Nephron progenitor cell (in vitro differentiated cells): ENCODE measurements around the gene EMC1.
"Not testable (repeated sequence)": the region's sequence is repeated elsewhere in the genome, so short reads cannot be mapped to it uniquely, and the experiment has no call there.

Experiments used
- DNase-seq: peaks from one replicate; pipeline ENCODE4 v3.0.0; 2021
- H3K27ac Mint-ChIP-seq: 2 replicates; pipeline ENCODE4 v1.8.0; 2021; ENCODE audit warnings: mild to moderate bottlenecking, moderate library complexity, mixed read lengths
- H3K27me3 Mint-ChIP-seq: 2 replicates; pipeline ENCODE4 v1.8.0; 2021; ENCODE audit warnings: mild to moderate bottlenecking, low read depth, mixed read lengths; ENCODE audit not compliant: poor library complexity
- H3K36me3 Mint-ChIP-seq: 2 replicates; pipeline ENCODE4 v1.8.0; 2021; ENCODE audit warnings: low read depth, mixed read lengths
- H3K4me1 Mint-ChIP-seq: 2 replicates; pipeline ENCODE4 v1.8.0; 2021; ENCODE audit warnings: mixed read lengths
- H3K4me3 Mint-ChIP-seq: 2 replicates; pipeline ENCODE4 v1.8.0; 2021; ENCODE audit warnings: mild to moderate bottlenecking, moderate library complexity, mixed read lengths
- H3K9me3 Mint-ChIP-seq: 2 replicates; pipeline ENCODE4 v1.8.0; 2021; ENCODE audit warnings: mild to moderate bottlenecking, moderate library complexity, mixed read lengths
- CTCF ChIP-seq: fragments of 200-600 bp; sonication (generic); IDR thresholded peaks from 2 replicates; pipeline ENCODE4 v1.5.0; 2021; ENCODE audit warnings: antibody characterized with exemption

EMC1 gene

GRCh38 chr1:19273106-19273843, 22.0 kb upstream of the EMC1 start:
- Mint-ChIP-seq H3K27me3 (peaks cover 6% of the 10 kb centered on the region), H3K9me3 (no peaks in the 10 kb centered on the region), H3K27ac (no peak overlapping the region), H3K4me1 (no peaks in the 10 kb centered on the region), H3K4me3 (no peak overlapping the region), H3K36me3 (peaks cover 9% of the 10 kb centered on the region)
- DNase-seq = no peak
- TF ChIP-seq CTCF = no peak

GRCh38 chr1:19272064-19272463, 20.7 kb upstream of the EMC1 start:
- Mint-ChIP-seq H3K4me3 (no peak overlapping the region), H3K36me3 (peaks cover 9% of the 10 kb centered on the region), H3K9me3 (no peaks in the 10 kb centered on the region), H3K27me3 (no peaks in the 10 kb centered on the region), H3K27ac (no peak overlapping the region), H3K4me1 (no peaks in the 10 kb centered on the region)
- TF ChIP-seq CTCF = no peak
- DNase-seq = no peak

GRCh38 chr1:19270343-19270730, 19.0 kb upstream of the EMC1 start:
- H3K9me3 Mint-ChIP-seq, H3K27me3 Mint-ChIP-seq, H3K4me3 Mint-ChIP-seq, H3K27ac Mint-ChIP-seq, DNase-seq, H3K36me3 Mint-ChIP-seq, H3K4me1 Mint-ChIP-seq: not testable (repeated sequence)

DNA sequence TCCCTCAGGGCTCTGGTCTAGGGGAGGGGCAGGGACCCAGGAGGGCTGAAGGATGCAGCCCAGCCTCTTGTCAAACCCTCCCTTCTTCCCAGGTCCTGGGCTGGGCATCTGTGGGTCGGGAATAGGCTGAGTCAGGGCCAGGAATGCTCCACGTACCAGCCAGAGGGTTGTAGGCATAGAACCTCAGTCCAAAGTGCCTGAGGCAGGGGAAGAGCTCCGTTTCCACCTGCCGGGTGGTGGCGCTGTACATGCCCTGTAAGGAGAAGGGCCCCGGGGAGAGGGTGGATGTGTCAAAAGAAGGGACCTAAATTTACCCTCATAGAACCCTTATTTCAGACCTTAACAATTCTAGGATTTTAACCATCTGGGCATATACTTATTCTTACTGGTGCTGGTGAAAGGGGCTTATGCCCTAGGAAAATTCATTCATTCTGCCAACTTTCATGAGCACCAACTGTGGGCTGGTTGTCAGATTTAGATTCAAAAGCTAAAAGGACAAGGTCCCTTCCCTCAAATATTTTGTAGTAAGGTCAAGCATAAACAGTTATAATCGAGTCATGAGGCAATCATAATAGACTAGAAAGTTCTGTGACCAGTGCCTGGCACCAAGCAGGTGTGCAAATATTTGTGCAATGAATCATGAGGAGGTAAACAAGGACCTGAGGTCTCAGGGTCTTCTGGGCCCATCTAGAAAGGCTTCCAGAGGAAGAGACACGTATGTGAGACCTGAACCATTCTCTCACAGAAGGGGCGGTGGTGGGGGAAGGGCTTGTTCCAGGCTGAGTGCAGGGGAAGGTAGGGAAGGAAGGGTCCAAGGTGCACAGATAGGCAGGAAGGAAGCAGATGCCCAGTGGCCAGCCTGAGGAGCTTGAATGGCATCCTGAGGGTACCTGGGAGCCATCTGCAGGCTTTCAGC, 18.4 kb upstream of the EMC1 start:
- not testable (repeated sequence) for H3K4me1 Mint-ChIP-seq, H3K4me3 Mint-ChIP-seq, H3K27ac Mint-ChIP-seq, H3K9me3 Mint-ChIP-seq, H3K36me3 Mint-ChIP-seq, H3K27me3 Mint-ChIP-seq, DNase-seq

DNA sequence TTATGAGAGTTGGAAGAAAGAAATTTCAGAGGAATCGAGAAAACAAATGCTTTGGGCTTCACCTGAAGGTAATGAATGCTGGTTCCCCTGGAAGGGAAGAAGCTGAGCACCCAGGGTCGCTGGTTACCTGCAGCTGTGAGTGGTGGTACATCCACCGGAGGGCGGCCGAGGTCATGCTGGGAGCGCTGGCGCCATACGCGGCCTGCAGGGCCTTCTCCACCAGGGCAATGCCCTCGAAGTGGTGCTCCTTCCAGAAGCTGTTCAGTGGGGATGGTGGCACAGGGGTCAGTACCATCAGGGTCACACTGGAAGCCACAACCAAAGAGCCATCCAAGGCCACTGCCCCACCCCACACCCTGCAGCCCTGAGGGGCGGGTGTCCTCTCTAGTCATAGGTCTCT, 17.1 kb upstream of the EMC1 start:
- H3K9me3 Mint-ChIP-seq = no peaks in the 10 kb centered on the region
- peaks cover 5% of the 10 kb centered on the region for H3K36me3 Mint-ChIP-seq
- H3K4me1 Mint-ChIP-seq = no peaks in the 10 kb centered on the region

DNA sequence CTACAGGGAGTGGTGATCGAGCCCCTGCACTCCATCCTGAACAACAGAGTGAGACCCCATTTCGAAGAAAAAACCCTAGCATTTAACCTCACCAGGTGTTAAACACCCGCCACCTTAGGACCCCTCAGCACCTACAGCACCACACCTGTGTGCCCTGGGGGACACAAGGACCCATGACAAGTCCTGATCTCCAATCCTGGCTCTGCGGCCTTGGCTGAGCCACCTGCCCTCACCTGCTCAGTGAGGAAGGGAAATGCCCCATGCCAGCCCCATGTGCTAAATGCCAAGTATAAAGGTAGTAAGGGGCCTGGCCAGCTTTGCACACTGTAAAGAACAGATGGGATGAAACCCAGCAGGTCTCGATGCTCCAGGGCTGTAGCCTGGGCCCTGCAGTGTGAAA, 11.4 kb upstream of the EMC1 start:
- no peak for TF ChIP-seq CTCF
- DNase-seq = no peak
- H3K9me3 Mint-ChIP-seq = no peaks in the 10 kb centered on the region
- no peak overlapping the region for H3K27ac Mint-ChIP-seq
- H3K27me3 Mint-ChIP-seq = no peaks in the 10 kb centered on the region
- H3K36me3 Mint-ChIP-seq = no peaks in the 10 kb centered on the region
- H3K4me1 Mint-ChIP-seq = no peaks in the 10 kb centered on the region
- H3K4me3 Mint-ChIP-seq = no peak overlapping the region

More for the DNA sequence above, 17.1 kb upstream of the EMC1 start:
- no peaks in the 10 kb centered on the region for H3K27me3 Mint-ChIP-seq
- no peak overlapping the region for H3K4me3 Mint-ChIP-seq
- DNase-seq = no peak
- H3K27ac Mint-ChIP-seq = peak overlapping the region; percentile 64
- no peak for TF ChIP-seq CTCF
